Fibroblast of mammary gland (primary cell): ENCODE data around the gene TACC2.

Source experiments
- DNase-seq: peaks from one replicate; pipeline ENCODE4 v3.0.0-alpha.2; 2010; ENCODE audit warnings: low read depth
- H3K4me3 ChIP-seq: 2 replicates; pipeline ENCODE4 v1.5.1; 2011; ENCODE audit warnings: low read depth, mild to moderate bottlenecking, low read length, moderate library complexity; ENCODE audit not compliant: control insufficient read depth
- TF ChIP-seq, protein P1 (sequence below): conservative IDR thresholded peaks from 2 replicates; pipeline ENCODE4 v1.5.1; 2011; ENCODE audit warnings: low read depth, low read length, inconsistent platforms; ENCODE audit not compliant: control insufficient read depth, insufficient read depth

The TACC2 gene

DNA sequence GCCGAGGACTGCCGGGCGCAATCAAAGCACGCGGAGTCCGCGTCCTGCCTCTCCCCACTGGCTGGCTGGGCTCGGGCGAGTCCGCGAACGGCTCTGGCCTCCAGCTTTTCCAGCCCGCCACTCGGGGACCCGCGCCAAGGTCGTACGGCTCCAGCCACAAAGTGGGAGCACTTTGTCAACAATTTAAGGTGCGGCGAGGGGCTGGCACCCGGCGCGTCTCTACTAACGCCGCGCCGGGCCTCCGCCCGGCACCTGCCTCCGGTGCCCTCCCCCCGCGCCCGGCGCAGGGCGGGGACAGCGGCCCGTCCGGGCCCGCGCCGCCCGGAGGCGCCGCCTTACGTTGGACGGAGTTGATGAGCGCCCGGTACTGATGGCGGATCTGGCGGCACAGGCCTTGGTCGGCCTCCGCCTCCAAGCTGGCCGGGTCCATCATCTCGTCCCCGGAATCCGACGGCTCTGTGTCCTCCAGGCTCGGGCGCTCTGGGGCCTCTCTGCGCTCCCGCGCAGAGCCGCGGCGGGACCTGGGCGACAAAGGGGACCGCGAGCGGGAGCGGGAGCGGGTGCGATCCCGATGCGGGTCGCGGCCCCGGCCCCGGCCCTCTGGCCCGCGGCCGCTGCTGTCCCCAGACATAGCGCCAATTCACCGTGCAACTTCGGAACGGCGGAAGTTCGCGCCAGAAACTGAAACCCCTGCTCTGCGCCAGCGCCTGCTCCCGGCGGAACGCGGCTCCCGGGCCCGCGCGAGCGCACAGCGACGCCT, 14.2 kb upstream of the TACC2 start, which contains the start of gene NSMCE4A:
TSS of gene NSMCE4A (minus strand) at position 683 of the 760 bp plus-strand sequence. CDS start at position 631, 52 bp downstream.
- peak; percentile 68 for DNase-seq
- TF ChIP-seq, protein P1, sequence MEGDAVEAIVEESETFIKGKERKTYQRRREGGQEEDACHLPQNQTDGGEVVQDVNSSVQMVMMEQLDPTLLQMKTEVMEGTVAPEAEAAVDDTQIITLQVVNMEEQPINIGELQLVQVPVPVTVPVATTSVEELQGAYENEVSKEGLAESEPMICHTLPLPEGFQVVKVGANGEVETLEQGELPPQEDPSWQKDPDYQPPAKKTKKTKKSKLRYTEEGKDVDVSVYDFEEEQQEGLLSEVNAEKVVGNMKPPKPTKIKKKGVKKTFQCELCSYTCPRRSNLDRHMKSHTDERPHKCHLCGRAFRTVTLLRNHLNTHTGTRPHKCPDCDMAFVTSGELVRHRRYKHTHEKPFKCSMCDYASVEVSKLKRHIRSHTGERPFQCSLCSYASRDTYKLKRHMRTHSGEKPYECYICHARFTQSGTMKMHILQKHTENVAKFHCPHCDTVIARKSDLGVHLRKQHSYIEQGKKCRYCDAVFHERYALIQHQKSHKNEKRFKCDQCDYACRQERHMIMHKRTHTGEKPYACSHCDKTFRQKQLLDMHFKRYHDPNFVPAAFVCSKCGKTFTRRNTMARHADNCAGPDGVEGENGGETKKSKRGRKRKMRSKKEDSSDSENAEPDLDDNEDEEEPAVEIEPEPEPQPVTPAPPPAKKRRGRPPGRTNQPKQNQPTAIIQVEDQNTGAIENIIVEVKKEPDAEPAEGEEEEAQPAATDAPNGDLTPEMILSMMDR: no peak

DNA sequence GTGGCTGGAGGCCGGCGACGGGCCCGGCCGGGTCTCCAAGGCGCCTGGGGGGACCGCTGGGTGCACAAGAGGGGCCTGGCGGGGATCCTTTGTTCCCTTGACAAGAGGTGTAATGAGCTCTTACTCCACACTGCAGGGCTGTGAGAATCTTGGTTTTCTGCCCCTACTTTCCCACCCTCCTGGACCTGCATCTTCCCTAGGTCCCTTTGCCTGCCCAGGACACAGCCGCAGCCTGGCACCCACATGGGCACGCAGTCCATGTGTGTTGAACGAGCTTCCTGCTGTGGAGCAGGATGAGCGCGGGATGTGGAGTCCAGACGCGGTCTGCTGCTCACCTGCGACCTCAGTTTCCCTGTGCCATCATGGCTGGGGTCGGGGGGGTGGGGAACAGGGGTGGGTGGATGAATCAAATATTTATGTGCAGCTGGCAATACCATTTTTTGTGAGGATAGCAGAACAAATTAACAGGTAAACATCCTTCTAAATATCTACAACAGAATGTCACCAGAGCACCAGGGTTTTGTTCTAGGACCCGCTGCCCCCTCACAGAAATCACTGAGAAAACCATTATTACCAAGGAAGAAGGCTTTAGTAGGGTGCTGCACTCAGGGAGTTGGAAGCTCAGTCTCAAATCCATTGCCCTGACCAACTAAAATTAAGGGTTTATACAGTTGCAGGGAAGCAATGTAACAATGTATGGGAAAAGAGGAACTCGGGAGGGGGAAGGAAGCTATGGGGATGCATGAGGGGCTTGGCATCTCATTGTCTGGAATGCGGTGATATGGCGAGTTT, 13.5 kb upstream of the TACC2 start:
- no peak for DNase-seq
- TF ChIP-seq, protein P1: no peak
- peak overlapping the region; percentile 80 for H3K4me3 ChIP-seq

More for the DNA sequence above, 14.2 kb upstream of the TACC2 start, which contains the start of gene NSMCE4A:
- peak within 1 kb of the TSS; percentile 80 for H3K4me3 ChIP-seq

DNA sequence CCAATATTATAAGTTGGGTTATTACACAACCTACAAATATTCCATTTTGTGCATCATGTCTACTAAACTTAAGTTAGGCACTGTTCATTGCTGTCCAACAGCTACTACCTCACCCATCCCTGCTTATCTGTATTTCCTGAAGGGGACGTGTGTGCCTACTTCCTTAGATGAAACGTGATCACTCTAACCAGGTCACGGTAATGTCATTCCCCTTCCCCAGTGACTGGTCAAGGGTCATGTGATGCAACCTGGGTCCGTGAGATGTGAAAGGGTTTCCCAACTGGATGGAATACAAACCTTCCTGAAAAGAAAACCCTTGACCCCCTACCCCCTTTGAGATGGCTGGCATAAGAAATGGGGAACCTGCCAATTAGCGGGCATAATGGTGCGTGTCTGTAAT, 12.4 kb upstream of the TACC2 start:
- TF ChIP-seq, protein P1: no peak
- H3K4me3 ChIP-seq: no peak overlapping the region
- DNase-seq: no peak

DNA sequence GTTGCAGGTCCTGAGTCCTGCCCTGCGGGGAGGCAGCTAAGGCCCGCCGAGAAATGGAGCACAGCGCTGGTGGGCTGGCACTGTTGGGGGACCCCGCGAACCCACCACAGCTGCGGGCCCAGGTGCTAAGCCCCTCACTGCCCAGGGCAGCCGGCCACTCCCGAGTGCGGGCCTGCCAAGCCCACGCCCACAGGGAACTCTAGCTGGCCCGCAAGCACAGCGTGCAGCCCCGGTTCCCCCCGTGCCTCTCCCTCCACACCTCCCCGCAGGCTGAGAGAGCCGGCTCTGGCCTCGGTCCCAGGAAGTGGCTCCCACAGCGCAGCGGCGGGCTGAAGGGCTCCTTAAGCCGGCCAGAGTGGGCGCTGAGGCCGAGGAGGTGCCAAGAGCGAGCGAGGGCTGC, 10.5 kb upstream of the TACC2 start:
- H3K4me3 ChIP-seq: no peak overlapping the region
- TF ChIP-seq, protein P1: no peak
- no peak for DNase-seq

DNA sequence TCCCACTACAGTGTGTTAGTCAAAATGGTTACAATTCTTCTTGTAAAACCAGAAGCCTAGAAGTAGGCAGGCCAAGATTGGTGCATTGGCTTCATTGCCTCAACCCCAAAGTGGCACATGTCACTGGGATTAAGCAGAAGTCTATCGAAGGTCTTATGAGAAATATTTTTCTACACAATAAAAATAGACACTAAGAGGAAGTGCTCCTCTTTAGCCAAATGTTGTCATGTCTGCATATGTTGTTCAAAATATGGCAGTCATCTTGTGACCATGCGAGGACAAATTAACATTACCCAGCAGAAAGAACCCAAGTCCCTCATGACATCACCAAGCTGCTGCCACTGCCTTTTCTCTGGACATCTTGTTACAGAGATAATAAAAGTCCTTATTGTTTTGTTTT, 7.6 kb upstream of the TACC2 start:
- TF ChIP-seq, protein P1: no peak
- no peak overlapping the region for H3K4me3 ChIP-seq
- DNase-seq: no peak

DNA sequence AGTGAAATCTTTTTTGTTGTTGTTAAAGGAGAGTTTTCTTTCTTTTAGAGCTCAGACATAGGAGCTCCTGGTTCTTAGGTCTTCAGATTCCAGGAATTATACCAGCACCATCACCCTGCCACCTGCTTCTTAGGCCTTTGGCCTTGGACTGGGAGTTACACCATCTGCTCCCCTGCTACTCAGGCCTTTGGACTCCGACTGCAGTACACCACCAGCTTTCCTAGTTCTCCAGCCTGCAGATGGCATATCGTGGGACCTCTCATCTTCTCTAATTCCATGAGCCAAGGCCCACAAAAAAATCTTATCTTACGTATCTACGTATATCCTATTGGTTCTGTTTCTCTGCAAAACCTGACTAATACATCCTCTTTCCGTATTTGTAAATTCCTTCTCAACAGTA, 5.1 kb upstream of the TACC2 start:
- H3K4me3 ChIP-seq: no peak overlapping the region
- TF ChIP-seq, protein P1: no peak
- DNase-seq: no peak
